GM03348 (cell line): ENCODE measurements around the gene DUSP9.
A peak's percentile ranks its signal among the peaks of the same experiment; 100 is the strongest.

Experiments
- DNase-seq: peaks from one replicate; pipeline ENCODE4 v3.0.0; 2012; ENCODE audit warnings: low spot score

Gene DUSP9

DNA sequence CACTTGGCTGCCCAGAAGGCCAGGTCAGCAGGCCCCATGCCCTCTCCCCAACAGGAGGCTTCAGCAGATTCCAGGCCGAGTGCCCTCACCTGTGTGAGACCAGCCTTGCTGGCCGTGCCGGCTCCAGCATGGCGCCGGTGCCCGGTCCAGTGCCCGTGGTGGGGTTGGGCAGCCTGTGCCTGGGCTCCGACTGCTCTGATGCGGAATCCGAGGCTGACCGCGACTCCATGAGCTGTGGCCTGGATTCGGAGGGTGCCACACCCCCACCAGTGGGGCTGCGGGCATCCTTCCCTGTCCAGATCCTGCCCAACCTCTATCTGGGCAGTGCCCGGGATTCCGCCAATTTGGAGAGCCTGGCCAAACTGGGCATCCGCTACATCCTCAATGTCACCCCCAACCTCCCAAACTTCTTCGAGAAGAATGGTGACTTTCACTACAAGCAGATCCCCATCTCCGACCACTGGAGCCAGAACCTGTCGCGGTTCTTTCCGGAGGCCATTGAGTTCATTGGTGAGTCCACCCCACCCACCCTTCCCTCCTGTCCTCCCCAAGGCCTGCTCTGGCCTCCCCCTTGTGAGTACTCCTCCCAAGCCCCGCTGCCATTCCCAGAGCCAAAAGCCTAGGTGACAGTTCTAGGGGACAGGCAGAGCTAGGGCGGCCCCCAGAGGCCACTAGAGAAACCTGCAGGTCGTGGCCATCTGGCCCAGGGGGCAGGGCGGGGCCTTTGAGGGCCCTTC lies 2.3 kb downstream of the DUSP9 start:
- peak; percentile 52 for DNase-seq

GRCh38 chrX:153649915-153650782 lies 3.1 kb downstream of the DUSP9 start:
- DNase-seq, result no peak

- DNase-seq, result no peak
These were observed 4.0 kb downstream of the DUSP9 start for GRCh38 chrX:153650959-153651358.

DNA sequence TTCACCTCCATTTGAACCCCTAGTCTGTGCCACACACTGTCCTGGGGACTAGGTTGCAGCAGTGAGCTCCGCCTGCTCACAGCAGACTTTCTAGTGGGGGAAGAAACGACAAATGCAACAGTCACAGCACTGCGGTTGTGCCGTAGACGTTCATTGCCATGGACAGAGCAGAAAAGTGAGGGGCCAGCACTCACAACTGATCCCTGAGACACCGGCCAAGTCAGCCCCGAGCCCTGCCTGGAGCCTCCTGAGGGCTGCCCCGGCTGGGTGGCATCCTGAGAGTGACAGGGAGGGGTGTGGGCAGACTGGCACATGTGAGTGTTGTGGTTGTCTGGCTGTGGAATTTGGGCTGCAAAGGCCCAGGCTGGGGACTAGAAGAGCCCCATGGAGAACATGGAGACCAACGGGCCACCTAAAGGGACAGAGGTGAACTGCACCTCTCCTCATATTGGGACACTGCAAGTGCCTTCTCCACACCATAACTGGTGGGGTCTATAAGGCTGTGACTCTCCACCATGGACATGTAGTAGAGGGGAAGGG lies 4.6 kb downstream of the DUSP9 start:
- DNase-seq, result peak; percentile 19

- DNase-seq, result no peak
These were observed 6.6 kb downstream of the DUSP9 start for GRCh38 chrX:153653556-153653955.

DNA sequence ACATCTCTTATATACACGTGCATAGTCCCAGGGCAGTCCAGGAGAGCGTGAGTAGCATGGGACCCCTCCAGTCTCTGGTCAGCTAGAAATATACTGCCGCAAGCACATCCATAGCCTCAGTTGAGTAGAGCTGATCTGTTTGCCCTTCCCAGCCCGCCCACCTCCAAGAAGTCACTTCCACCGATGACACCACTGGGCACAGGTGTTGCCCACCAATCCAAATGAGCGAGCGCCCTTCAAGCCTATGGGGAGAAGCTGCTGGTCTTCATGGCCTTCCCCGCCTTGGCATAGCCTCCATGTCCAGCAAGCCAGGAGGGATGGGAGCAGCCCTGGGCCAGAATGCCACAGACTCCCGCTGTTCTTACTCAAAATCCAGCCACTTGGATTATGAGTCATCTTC lies 10.2 kb downstream of the DUSP9 start:
- no peak for DNase-seq

DNA sequence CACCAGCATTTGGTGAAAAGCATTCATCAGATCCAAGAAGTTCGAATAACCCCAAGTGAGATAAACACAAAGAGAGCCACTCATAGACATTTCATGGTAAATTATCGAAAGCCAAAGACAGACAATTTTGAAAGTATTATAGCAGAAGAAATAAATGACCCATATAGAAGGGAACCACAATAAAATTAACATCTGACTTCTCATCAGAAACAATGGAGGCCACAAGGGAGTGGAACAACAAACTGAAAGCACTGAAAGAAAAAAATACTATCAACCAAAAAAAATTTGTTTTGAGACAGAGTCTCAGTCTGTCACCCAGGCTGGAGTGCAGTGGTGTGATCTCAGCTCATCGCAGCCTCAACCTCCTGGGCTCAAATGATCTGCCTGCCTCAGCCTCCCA lies 12.3 kb downstream of the DUSP9 start:
- DNase-seq, result no peak

DNA sequence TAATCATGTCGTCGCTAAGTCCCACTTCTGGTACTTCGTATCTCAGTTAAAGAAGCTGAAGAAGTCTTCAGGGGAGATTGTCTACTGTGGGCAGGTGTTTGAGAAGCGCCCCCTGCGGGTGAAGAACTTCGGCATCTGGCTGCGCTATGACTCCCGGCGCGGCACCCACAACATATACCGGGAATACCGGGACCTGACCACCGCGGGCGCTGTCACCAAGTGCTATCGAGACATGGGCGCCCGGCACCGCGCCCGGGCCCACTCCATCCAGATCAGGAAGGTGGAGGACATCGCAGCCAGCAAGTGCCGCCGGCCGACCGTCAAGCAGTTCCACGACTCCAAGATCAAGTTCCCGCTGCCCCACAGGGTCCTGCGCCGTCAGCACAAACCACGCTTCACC lies 15.3 kb downstream of the DUSP9 start:
- DNase-seq, result no peak

GRCh38 chrX:153665726-153666306 lies 18.8 kb downstream of the DUSP9 start:
- DNase-seq, result no peak

DNA sequence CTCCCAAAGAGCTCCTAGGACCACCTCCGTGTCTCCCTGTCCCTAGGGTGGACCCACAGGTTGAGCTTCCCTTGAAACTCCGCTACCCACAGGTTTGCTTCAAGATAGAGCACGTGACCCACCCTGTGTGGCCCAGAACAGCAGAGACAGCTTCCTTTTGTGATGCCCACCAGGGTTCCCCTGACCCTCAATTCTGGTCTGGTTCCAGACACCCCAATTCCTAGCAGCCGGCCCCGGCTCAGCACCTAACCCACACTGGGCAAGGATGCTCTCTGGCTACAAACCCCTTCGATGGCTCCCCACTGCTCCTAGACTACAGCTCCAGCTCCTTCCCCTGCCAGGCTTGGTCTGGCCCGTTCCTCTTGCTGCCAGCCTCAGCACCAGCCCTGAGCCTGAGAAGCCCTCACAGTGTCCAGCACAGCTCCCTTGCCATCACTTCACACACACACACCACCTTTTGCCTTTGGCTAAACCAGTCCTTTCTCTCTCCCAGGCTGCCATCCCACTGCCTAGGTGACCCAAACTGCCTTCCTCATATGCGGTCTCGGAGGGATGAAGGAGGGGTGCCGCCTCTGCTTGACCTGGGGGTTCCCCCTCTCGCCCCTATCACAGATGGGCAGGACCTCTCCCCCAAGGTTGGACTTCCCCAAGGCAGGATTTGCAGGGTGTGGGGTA lies 20.4 kb downstream of the DUSP9 start:
- DNase-seq, result no peak

DNA sequence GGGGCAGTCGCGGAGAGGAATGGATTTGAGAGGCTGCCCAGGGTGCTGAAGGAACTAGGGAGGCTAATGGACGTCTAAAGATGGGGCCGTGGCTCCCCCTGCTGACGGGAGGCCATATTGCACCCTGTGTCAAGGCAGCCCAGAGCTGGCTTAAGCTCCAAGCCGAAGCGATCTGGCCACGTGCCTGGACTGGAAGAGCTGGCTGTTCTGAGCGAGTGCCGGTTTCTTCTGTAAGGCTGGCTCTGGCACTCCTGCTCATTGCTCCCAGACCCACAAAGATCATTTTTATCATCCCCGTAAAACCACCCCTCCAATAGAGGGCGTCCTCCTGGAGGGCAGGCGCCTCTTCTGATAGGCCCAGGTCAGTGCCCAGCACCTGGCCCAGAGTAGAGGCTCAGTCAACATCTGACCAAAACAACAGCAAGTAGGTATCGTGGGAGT lies 21.0 kb downstream of the DUSP9 start:
- DNase-seq, result peak; percentile 82

- no peak for DNase-seq
These were observed 21.6 kb downstream of the DUSP9 start for GRCh38 chrX:153668423-153669173.

GRCh38 chrX:153669174-153669890 lies 22.3 kb downstream of the DUSP9 start:
- DNase-seq, result peak; percentile 66

GRCh38 chrX:153669901-153670731 lies 23.1 kb downstream of the DUSP9 start:
- DNase-seq, result no peak

DNA sequence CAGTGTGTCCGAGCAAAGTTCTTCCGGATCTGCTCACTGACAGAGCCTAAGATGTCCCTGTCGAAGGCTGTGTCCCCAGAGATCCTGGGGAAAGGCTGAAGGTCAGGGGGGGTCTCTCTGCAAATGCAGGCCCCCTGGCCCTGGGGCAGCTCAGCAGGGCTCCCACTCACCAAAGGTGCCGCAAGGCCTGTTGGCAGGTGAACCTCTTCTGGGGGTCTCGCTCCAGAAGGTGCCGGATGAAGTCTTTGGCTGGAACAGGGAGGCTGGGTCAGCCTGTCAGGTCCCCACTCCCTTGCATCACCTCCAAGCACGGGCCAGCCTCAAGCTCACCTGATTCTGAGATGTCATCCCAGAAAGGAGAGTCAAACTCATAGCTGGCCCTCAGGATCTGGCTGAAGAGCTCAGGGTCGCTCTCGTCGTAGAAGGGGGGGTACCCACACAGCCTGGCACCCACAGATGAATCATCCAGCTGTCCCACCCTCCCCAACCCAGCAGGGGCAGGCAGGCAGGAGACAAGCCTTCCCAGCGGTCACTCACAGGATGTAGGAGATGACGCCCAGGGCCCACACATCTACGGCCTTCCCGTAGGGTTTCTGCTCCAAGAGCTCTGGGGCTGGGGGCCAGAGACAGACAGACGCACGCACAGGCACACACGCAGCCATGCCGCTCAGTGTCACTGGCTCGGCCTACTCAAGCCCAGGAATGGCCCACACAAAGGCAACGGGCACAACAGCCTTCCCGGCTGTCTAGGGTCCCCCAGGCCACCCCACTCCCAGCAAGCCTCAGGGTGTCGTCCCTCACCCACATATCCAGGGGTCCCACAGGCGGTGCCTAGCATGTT lies 24.0 kb downstream of the DUSP9 start:
- DNase-seq, result no peak

DNA sequence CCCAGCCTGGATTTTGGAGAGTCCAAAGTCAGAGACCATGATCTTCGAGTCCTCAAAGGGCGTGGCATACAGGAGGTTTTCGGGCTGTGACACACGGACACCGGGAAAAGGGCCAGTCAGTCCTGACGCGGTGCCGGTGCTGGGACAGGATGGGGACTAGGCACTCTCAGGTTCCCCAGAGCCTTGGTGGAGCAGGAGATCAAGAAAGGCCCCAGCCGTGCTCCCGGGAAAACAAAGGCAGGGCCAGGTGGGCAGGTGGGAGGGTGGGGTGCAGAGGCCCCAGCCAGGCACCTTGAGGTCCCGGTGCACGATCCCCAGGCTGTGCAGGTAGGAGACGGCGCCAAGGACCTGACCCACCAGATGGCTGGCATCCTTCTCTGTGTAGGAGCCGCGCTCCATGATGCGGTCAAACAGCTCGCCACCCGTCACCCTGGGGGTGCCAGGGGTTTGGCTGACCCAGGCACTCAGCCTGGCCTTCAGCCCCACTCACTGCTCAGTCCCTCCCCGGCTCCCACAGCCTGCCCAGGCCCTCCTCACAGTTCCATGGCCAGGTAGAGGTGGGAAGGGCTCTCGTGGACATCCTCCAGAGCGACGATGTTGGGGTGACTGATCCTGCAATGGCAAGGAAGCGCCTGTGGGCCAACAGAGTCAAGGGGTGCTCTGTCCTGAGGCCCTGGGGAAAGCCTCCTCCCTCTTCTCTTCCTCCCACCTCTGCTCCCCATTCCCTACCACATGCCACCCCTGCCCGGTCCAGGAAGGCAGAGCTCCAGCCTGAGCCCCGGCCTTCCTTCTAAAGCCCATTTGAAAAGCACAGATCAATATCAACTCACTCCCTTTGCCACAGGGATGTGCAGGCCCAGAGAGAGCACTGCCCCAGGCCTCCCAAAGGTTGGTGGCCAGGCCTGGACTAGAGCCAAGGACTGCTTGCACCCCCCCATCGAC lies 24.9 kb downstream of the DUSP9 start:
- DNase-seq, result no peak

- DNase-seq, result no peak
These were observed 25.8 kb downstream of the DUSP9 start for GRCh38 chrX:153672531-153673427.
